Panc1 (cell line): Measurements from ENCODE around the gene CDYL2. TPM values are rescaled to one million over a fixed set of nuclear protein-coding genes. Genes with fewer than 3 reads are reported as not detected.

Experiments
- ATAC-seq: fragments of 200-7000 bp; cut with Tn5 transposase; 2 replicates; pipeline ENCODE4 v1.9.1; 2020; ENCODE audit warnings: mild to moderate bottlenecking, moderate library complexity
- BruUV-seq: library from RNA; stranded (reverse); fragments of 400-500 nt; replicated peaks from 2 replicates; lab custom pipeline; 2021; lab: Mats Ljungman, UMichigan
- CTCF ChIA-PET: fragments of 300-600 bp; sonication (Branson Sonifier 250); formaldehyde crosslinking; loops from one replicate; lab custom pipeline; 2022; ENCODE audit warnings: antibody characterized with exemption; lab: Charles Lee
- POLR2A ChIA-PET: fragments of 300-600 bp; sonication (Branson Sonifier 250); formaldehyde crosslinking; loops from one replicate; lab custom pipeline; 2022; ENCODE audit warnings: antibody characterized with exemption; lab: Charles Lee
- DNase-seq: peaks from one replicate; pipeline ENCODE4 v3.0.0-alpha.2; 2010; ENCODE audit warnings: low read depth, low spot score
- H3K27ac ChIP-seq: 2 replicates; pipeline ENCODE4 v1.5.1; 2011; ENCODE audit warnings: mild to moderate bottlenecking, low read length, inconsistent platforms
- H3K27me3 ChIP-seq: fragments of 200-500 bp; sonication (Bioruptor generic); 2 replicates; pipeline ENCODE4 v1.6.0; 2014; ENCODE audit warnings: low read length, inconsistent platforms; ENCODE audit not compliant: control insufficient read depth, insufficient read depth
- H3K36me3 ChIP-seq: fragments of 200-500 bp; sonication (Bioruptor generic); 2 replicates; pipeline ENCODE4 v1.5.1; 2014; ENCODE audit warnings: inconsistent platforms, mild to moderate bottlenecking, low read length, moderate library complexity; ENCODE audit not compliant: control insufficient read depth, insufficient read depth
- H3K4me1 ChIP-seq: 2 replicates; pipeline ENCODE4 v1.5.1; 2011; ENCODE audit warnings: inconsistent platforms, mild to moderate bottlenecking, low read length, moderate library complexity; ENCODE audit not compliant: control insufficient read depth, insufficient read depth
- H3K4me3 ChIP-seq, 2 experiments: 2 replicates each; pipeline ENCODE4 v1.5.1; 2011 to 2012; ENCODE audit warnings: low read depth in 2 of 2, low read length in 2 of 2, mild to moderate bottlenecking in 2 of 2, inconsistent platforms in 1 of 2, moderate library complexity in 1 of 2
- H3K9me3 ChIP-seq: fragments of 200-500 bp; sonication (Bioruptor generic); 2 replicates; pipeline ENCODE4 v1.5.1; 2014; ENCODE audit warnings: low read depth, mild to moderate bottlenecking, inconsistent platforms, low read length, moderate library complexity; ENCODE audit not compliant: control insufficient read depth, insufficient read depth
- CTCF ChIP-seq: fragments of 450-650 bp; IDR thresholded peaks from 2 replicates; pipeline ENCODE4 v1.5.1; 2017; ENCODE audit warnings: mild to moderate bottlenecking
- POLR2AphosphoS5 ChIP-seq: IDR thresholded peaks from 2 replicates; pipeline ENCODE4 v1.6.1; 2012; ENCODE audit warnings: mild to moderate bottlenecking, low read depth, low read length, moderate library complexity
- REST ChIP-seq, 2 experiments: IDR thresholded peaks; 2 replicates each; pipeline ENCODE4 v1.6.1; 2011 to 2012; ENCODE audit warnings: low read depth in 2 of 2, control low read depth in 1 of 2, low read length in 1 of 2, mild to moderate bottlenecking in 1 of 2, moderate library complexity in 1 of 2; ENCODE audit not compliant: insufficient read depth in 1 of 2
- SIN3A ChIP-seq: IDR thresholded peaks from 2 replicates; pipeline ENCODE4 v1.6.1; 2012; ENCODE audit warnings: low read depth, mild to moderate bottlenecking, low read length, moderate library complexity, borderline replicate concordance; ENCODE audit not compliant: insufficient read depth
- TCF7L2 ChIP-seq: IDR thresholded peaks from 2 replicates; pipeline ENCODE4 v1.6.1; 2011; ENCODE audit warnings: mild to moderate bottlenecking, low read depth, low read length, inconsistent platforms
- in situ Hi-C: cut with HindIII; loops from 2 replicates; pipeline ENCODE4 v1.10.0; 2016; ENCODE audit warnings: low sequenced_read_pairs, low pct_unique_long_range_greater_than_20kb
- intact Hi-C: fragments of 100-400 bp; cut with micrococcal nuclease; formaldehyde crosslinking; loops from one replicate; pipeline ENCODE4 v1.10.0; 2022; ENCODE audit not compliant: unreplicated experiment
- total RNA-seq: library from RNA; stranded (reverse); gene quantifications from one replicate; pipeline ENCODE4 v1.2.1, GENCODE V29; 2021; ENCODE audit not compliant: unreplicated experiment

The CDYL2 gene
- total RNA-seq, 1 experiment from 2014 or later: 6.1 TPM

- intact Hi-C loops (no loop called here), in situ Hi-C loops (no loop called here)
- no peak overlapping the region for H3K27ac ChIP-seq
- DNase-seq: no peak
- no peak for ATAC-seq
- ChIA-PET CTCF (no interaction called here), POLR2A (interaction anchor here (0.6 kb wide), 1 partner anchor 1059 kb away, joined by 3 read pairs; no protein-coding TSS in a partner anchor)
- no peak overlapping the region for H3K4me3 ChIP-seq
- no peak for TF ChIP-seq REST (IDR thresholded peaks at IDR 0.05; ENCODE audit: insufficient read depth in 1 of 2, low read depth in 2 of 2, low read length in 1 of 2)
- TF ChIP-seq TCF7L2: no peak
- no peak for TF ChIP-seq SIN3A
- no peak for TF ChIP-seq POLR2AphosphoS5
- TF ChIP-seq CTCF: no peak
- H3K36me3 ChIP-seq: no peaks in the 10 kb centered on the region
- no peaks in the 10 kb centered on the region for H3K4me1 ChIP-seq
- no peaks in the 10 kb centered on the region for H3K27me3 ChIP-seq
- no TSS peak for BruUV-seq
- H3K9me3 ChIP-seq: no peaks in the 10 kb centered on the region
These were observed 87.7 kb downstream of the CDYL2 start for GRCh38 chr16:80716564-80717139.

DNA sequence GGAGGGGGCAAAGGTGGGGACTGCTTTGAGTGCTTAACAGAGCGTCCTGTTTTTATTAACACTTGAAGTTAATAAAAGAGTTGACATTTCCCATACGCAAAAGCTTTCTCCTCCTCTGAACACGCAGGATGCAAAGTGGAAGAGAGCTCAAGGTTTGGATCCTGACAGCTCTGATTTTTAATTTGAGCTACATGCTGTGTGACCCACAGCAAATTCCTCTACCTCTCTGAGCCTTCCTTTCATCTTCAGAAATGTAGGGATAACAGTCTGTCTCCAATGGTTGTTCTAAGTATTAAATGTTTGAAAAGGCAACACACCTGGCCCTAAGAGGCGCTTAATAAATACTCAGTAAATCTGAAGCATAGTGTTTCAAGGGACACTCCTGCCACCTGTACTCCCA lies 93.0 kb downstream of the CDYL2 start:
- H3K9me3 ChIP-seq: no peaks in the 10 kb centered on the region
- DNase-seq (no peak), ATAC-seq (no peak)
- ChIA-PET POLR2A (no interaction called here), CTCF (no interaction called here)
- no peaks in the 10 kb centered on the region for H3K4me1 ChIP-seq
- TF ChIP-seq POLR2AphosphoS5 (no peak), REST (IDR thresholded peaks at IDR 0.05; ENCODE audit: insufficient read depth in 1 of 2, low read depth in 2 of 2, low read length in 1 of 2) (no peak), TCF7L2 (no peak), CTCF (no peak), SIN3A (no peak)
- in situ Hi-C loops (no loop called here), intact Hi-C loops (no loop called here)
- BruUV-seq: no TSS peak
- no peak overlapping the region for H3K27ac ChIP-seq
- no peak overlapping the region for H3K4me3 ChIP-seq
- no peaks in the 10 kb centered on the region for H3K27me3 ChIP-seq
- no peaks in the 10 kb centered on the region for H3K36me3 ChIP-seq
